Muscle layer of duodenum (tissue), 2 donors: ENCODE data around the gene TSSK6.

Source experiments
- H3K27ac ChIP-seq: one replicate; pipeline ENCODE4 v1.7.0; 2013; ENCODE audit warnings: mild to moderate bottlenecking, low read length
- H3K27me3 ChIP-seq: one replicate; pipeline ENCODE4 v1.7.0; 2013; ENCODE audit warnings: low read depth, mild to moderate bottlenecking, control low read depth, low read length
- H3K36me3 ChIP-seq, 2 donors: one replicate each; pipeline ENCODE4 v1.7.0; 2013; ENCODE audit warnings: low read length in 2 of 2, control low read depth in 1 of 2, mild to moderate bottlenecking in 1 of 2; ENCODE audit not compliant: insufficient read depth in 2 of 2, control insufficient read depth in 1 of 2
- H3K4me1 ChIP-seq, 2 donors: one replicate each; pipeline ENCODE4 v1.7.0; 2013; ENCODE audit warnings: low read length in 2 of 2, mild to moderate bottlenecking in 2 of 2, control low read depth in 1 of 2, moderate library complexity in 1 of 2; ENCODE audit not compliant: insufficient read depth in 2 of 2, control insufficient read depth in 1 of 2
- H3K4me3 ChIP-seq, 2 donors: one replicate each; pipeline ENCODE4 v1.7.0; 2013; ENCODE audit warnings: low read length in 2 of 2, low read depth in 1 of 2, mild to moderate bottlenecking in 1 of 2
- H3K9me3 ChIP-seq, 2 donors: one replicate each; pipeline ENCODE4 v1.7.0; 2013; ENCODE audit warnings: low read length in 2 of 2, control low read depth in 1 of 2, mild to moderate bottlenecking in 1 of 2; ENCODE audit not compliant: control insufficient read depth in 1 of 2
- donor health status: healthy.

TSSK6 gene

GRCh38 chr19:19513682-19514081 lies 1.7 kb downstream of the TSSK6 start:
- Histone ChIP-seq H3K36me3 (no peaks in the 10 kb centered on the region), H3K27ac (no peak overlapping the region), H3K9me3 (no peaks in the 10 kb centered on the region), H3K4me3 (peak overlapping the region; percentile 30 to 51), H3K27me3 (no peaks in the 10 kb centered on the region), H3K4me1 (peaks cover 0 to 25% of the 10 kb centered on the region in 2 donors)

- Histone ChIP-seq H3K27ac (no peak overlapping the region), H3K36me3 (peaks cover 11 to 24% of the 10 kb centered on the region in 2 donors), H3K4me3 (no peak overlapping the region), H3K27me3 (no peaks in the 10 kb centered on the region), H3K9me3 (no peaks in the 10 kb centered on the region), H3K4me1 (peaks cover 0 to 9% of the 10 kb centered on the region in 2 donors)
Observed at GRCh38 chr19:19510432-19510831, 4.9 kb downstream of the TSSK6 start.

GRCh38 chr19:19508217-19508616 lies 7.1 kb downstream of the TSSK6 start:
- Histone ChIP-seq H3K36me3 (peaks cover 14 to 36% of the 10 kb centered on the region in 2 donors), H3K4me3 (no peak overlapping the region), H3K9me3 (no peaks in the 10 kb centered on the region), H3K4me1 (no peaks in the 10 kb centered on the region), H3K27ac (no peak overlapping the region), H3K27me3 (no peaks in the 10 kb centered on the region)

- H3K27me3 ChIP-seq: no peaks in the 10 kb centered on the region
- H3K36me3 ChIP-seq: peaks cover 20 to 44% of the 10 kb centered on the region in 2 donors
- H3K27ac ChIP-seq: no peak overlapping the region
- H3K4me3 ChIP-seq: no peak overlapping the region
- no peaks in the 10 kb centered on the region for H3K9me3 ChIP-seq
- no peaks in the 10 kb centered on the region for H3K4me1 ChIP-seq
Observed at GRCh38 chr19:19507354-19507753, 8.0 kb downstream of the TSSK6 start.

GRCh38 chr19:19506592-19506991 lies 8.8 kb downstream of the TSSK6 start:
- no peak overlapping the region for H3K27ac ChIP-seq
- H3K4me1 ChIP-seq: no peaks in the 10 kb centered on the region
- H3K36me3 ChIP-seq: peaks cover 27 to 52% of the 10 kb centered on the region in 2 donors
- H3K4me3 ChIP-seq: no peak overlapping the region
- H3K9me3 ChIP-seq: no peaks in the 10 kb centered on the region
- H3K27me3 ChIP-seq: no peaks in the 10 kb centered on the region

GRCh38 chr19:19505669-19506326 lies 9.6 kb downstream of the TSSK6 start:
- H3K27ac ChIP-seq: no peak overlapping the region
- peaks cover 31 to 60% of the 10 kb centered on the region in 2 donors for H3K36me3 ChIP-seq
- no peak overlapping the region for H3K4me3 ChIP-seq
- no peaks in the 10 kb centered on the region for H3K9me3 ChIP-seq
- H3K27me3 ChIP-seq: no peaks in the 10 kb centered on the region
- no peaks in the 10 kb centered on the region for H3K4me1 ChIP-seq

- Histone ChIP-seq H3K4me3 (no peak overlapping the region), H3K4me1 (no peaks in the 10 kb centered on the region), H3K9me3 (no peaks in the 10 kb centered on the region), H3K36me3 (peaks cover 38 to 68% of the 10 kb centered on the region in 2 donors), H3K27me3 (no peaks in the 10 kb centered on the region), H3K27ac (no peak overlapping the region)
Observed at GRCh38 chr19:19504754-19505668, 10.3 kb downstream of the TSSK6 start.

GRCh38 chr19:19502808-19503602 lies 12.3 kb downstream of the TSSK6 start:
- peaks cover 40 to 86% of the 10 kb centered on the region in 2 donors for H3K36me3 ChIP-seq
- H3K4me1 ChIP-seq: no peaks in the 10 kb centered on the region
- H3K4me3 ChIP-seq: no peak overlapping the region
- H3K27me3 ChIP-seq: no peaks in the 10 kb centered on the region
- no peak overlapping the region for H3K27ac ChIP-seq
- H3K9me3 ChIP-seq: no peaks in the 10 kb centered on the region

GRCh38 chr19:19502281-19502680 lies 13.1 kb downstream of the TSSK6 start:
- Histone ChIP-seq H3K27ac (no peak overlapping the region), H3K36me3 (peaks cover 35 to 86% of the 10 kb centered on the region in 2 donors), H3K4me1 (no peaks in the 10 kb centered on the region), H3K27me3 (no peaks in the 10 kb centered on the region), H3K9me3 (no peaks in the 10 kb centered on the region), H3K4me3 (no peak overlapping the region)

GRCh38 chr19:19501798-19502197 lies 13.6 kb downstream of the TSSK6 start:
- Histone ChIP-seq H3K4me3 (no peak overlapping the region), H3K27ac (no peak overlapping the region), H3K4me1 (no peaks in the 10 kb centered on the region), H3K27me3 (no peaks in the 10 kb centered on the region), H3K36me3 (peaks cover 33 to 86% of the 10 kb centered on the region in 2 donors), H3K9me3 (no peaks in the 10 kb centered on the region)
